GM19468 (cell line): ENCODE results near the gene P2RX4.
"Not testable (repeated sequence)": the region's sequence is repeated elsewhere in the genome, so short reads cannot be mapped to it uniquely, and the experiment has no call there.

Source experiments
- ATAC-seq: cut with Tn5 transposase; IDR thresholded peaks from one replicate; pipeline ENCODE4 v1.9.1; 2021; ENCODE audit warnings: mild to moderate bottlenecking, moderate library complexity, moderate number of reproducible peaks; ENCODE audit not compliant: unreplicated experiment; ENCODE audit errors: extremely low read depth

Gene P2RX4

DNA sequence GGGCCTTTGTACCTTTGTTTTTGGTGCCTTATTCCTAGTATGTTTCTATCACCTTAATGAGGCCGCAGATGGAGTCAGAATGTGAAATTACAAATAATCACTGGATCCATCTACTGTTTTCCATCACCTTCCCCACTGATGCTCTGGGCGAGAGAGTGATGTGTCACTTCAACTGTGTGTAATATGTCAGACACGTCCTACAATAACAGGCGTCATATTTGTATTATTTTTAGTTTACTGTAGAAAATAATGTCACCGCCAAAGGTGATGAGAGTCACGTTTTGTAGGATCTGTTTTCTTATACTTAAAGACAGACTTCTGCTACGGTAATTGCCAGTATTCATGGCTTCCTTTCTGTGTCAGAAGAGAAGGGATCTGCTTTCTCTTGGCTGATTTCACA, 22.4 kb upstream of the P2RX4 start:
- ATAC-seq, result no peak

GRCh38 chr12:121188227-121188626, 21.7 kb upstream of the P2RX4 start:
- ATAC-seq, result no peak

DNA sequence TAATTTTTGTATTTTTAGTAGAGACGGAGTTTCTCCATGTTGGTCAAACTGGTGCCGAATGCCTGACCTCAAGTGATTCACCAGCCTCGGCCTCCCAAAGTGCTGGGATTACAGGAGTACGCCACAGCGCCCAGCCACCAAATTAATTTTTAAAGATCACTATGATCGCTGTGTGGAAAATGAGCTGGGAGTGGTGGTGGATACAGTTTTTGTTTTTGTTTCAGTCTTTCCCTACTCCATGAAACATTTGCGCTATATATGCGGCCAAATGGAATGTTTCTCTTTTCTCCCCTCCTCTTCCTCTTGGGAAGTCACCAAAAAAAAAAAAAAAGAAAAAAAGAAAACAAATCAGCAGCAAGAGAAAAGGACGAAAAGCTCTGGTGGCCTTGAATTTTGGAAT, 20.8 kb upstream of the P2RX4 start:
- ATAC-seq, result no peak

DNA sequence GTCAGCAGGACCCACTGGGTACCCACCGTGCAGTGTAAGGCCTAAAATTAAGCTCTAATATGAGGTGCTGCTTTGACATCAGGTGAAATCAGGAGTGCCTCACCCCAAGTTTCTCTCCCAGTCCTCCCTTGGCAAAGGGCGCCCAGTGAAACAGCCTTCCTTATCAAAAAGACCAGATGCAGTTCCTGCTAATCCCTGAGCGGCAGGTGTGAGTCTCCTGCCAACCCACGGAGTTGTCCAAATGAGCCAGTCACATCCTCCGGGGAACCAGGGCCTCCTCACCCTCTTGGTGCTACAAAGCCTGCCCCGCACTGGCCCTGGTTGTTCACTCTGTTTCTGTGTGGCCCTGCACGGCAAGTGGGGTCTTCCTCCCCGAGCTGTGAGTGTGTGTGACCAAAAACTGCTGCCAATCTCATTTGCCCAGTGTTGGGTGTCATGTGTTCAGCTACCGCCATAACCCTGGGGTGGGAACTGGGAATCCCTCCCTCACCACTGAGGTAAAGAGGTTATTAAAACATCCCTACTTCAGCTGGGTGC, 20.2 kb upstream of the P2RX4 start:
- no peak for ATAC-seq

DNA sequence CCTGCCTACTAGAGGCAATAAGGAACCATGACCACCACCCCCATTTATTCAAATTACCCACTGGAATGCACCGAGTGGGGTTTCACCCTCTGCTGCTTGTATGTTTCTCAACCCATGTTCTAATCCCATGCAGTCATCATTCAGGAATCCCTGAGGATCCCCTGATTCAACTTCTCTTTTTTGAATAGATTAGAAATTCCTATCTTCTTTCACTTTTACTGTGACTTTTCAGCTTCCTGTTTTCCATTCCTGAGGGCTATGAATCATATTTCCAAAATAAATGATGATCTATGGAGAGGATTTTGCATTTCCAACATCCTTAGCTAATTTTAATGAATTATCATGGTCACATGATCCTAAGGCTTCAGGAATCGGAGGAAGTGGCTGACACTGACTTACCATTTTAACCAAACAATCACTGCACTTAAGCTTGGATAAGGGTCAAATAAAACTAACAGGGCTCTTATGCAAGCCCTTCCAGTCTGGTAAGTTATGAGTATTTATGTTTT, 19.4 kb upstream of the P2RX4 start:
- no peak for ATAC-seq

- ATAC-seq, result no peak
These were observed 18.8 kb upstream of the P2RX4 start for GRCh38 chr12:121191151-121191550.

GRCh38 chr12:121196902-121197301, 13.0 kb upstream of the P2RX4 start:
- ATAC-seq, result no peak

DNA sequence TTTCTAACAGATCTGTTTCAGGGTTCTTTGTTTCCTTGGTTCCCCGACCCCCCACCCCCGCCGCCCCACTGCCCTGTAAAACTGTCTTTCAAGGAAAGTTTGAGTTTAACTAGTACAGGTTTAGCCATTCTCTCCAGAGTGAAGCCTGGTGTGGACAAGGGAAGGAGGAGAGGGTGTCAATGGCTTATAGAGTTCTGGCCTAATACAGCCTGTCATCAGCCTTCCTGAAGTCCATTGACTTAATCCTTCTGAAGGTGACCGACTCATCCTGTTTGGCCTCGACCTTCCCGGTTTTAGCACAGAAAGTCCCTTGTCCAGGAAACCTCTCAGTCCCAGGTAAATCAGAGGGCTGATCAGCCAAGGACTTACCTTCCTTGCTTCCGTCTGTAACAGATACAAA, 11.0 kb upstream of the P2RX4 start:
- no peak for ATAC-seq

DNA sequence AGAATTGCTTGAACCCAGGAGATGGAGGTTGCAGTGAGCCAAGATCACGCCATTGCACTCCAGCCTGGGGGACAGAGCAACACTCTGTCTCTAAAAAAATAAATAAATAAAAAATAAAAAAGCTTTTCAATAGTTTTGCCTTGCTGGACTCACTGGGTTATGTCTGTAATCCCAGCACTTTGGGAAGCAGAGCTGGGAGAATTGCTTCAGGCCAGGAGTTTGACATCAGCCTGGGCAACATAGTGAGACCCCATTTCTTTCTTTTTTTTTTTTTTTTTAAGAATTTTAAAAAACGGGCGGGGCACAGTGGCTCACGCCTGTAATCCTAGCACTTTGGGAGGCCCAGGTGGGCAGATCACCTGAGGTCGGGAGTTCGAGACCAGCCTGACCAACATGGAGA, 8.8 kb upstream of the P2RX4 start:
- not testable (repeated sequence) for ATAC-seq

GRCh38 chr12:121202407-121203355, 7.2 kb upstream of the P2RX4 start:
- no peak for ATAC-seq

GRCh38 chr12:121203482-121203881, 6.4 kb upstream of the P2RX4 start:
- no peak for ATAC-seq

- ATAC-seq, result no peak
These were observed 4.4 kb upstream of the P2RX4 start for GRCh38 chr12:121205491-121205890.

GRCh38 chr12:121208571-121208970, 1.4 kb upstream of the P2RX4 start:
- ATAC-seq, result not testable (repeated sequence)

GRCh38 chr12:121209221-121209620, 708 bp upstream of the P2RX4 start:
- no peak for ATAC-seq

- no peak for ATAC-seq
These were observed 2.9 kb downstream of the P2RX4 start for GRCh38 chr12:121212875-121213274.

- no peak for ATAC-seq
These were observed 4.3 kb downstream of the P2RX4 start for GRCh38 chr12:121214166-121214777.

GRCh38 chr12:121214855-121215745, 5.2 kb downstream of the P2RX4 start:
- no peak for ATAC-seq

GRCh38 chr12:121216102-121216501, 6.2 kb downstream of the P2RX4 start:
- ATAC-seq, result no peak

DNA sequence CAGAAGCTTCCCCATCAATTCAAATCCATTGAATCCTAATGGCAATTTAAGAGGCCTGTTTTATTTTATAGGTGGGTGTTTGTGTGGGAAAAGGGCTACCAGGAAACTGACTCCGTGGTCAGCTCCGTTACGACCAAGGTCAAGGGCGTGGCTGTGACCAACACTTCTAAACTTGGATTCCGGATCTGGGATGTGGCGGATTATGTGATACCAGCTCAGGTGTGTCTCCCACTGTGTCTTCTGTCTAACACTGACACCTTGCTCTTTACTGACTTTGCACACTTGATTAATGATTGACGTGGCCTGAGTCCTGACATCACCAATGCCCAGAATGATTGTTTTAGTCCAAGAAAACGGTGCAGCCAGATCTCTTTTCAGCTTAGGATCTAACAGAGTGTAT, 7.1 kb downstream of the P2RX4 start:
- no peak for ATAC-seq

DNA sequence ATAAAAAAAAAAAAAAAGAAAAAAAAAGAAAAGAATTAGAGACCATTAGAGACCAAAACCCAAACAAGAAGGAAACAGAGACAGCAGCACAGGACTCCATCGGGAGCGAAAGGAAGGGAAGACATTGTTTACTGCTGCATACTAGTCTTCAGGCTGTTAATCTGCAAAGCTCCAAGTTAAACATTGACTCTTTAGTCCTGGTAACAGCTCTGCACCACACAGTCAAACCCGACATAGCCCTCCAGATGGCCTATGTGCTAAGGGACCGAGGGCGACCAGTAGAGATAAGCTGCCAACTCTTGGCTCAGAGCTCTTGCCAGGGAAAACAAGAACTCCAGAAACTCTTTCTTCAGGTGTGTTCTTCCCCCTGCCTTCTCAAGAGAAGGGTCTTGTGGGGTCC, 7.8 kb downstream of the P2RX4 start:
- no peak for ATAC-seq
